ENCODE measurements around the gene CD53. TPM values are rescaled to one million over a fixed set of nuclear protein-coding genes. Genes with fewer than 3 reads are reported as not detected.

The CD53 gene, protein sequence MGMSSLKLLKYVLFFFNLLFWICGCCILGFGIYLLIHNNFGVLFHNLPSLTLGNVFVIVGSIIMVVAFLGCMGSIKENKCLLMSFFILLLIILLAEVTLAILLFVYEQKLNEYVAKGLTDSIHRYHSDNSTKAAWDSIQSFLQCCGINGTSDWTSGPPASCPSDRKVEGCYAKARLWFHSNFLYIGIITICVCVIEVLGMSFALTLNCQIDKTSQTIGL
- total RNA-seq: not detected in 2 replicates

GRCh38 chr1:110872745-110873720 lies at the start of gene CD53:
TSS of gene CD53 (plus strand) at chr1:110873148. CDS start at chr1:110891409, 18,261 bp downstream.

Other genes with a start within 250 kb of the CD53 start
- not detected in 2 replicates for gene KCNA3, start 198.2 kb upstream of the CD53 start, total RNA-seq
- 8.1 and 10.1 TPM in 2 replicates for gene LRIF1, start 90.8 kb downstream of the CD53 start, total RNA-seq